Epithelial cell of esophagus (primary cell): ENCODE results near the gene CAMK2A.

ENCODE experiments used
- DNase-seq: peaks from one replicate; pipeline ENCODE4 v3.0.0; 2010; ENCODE audit warnings: low read depth
- H3K4me3 ChIP-seq: 2 replicates; pipeline ENCODE4 v1.5.1; 2011; ENCODE audit warnings: mild to moderate bottlenecking, low read length, control low read depth
- CTCF ChIP-seq: IDR thresholded peaks from 2 replicates; pipeline ENCODE4 v1.5.1; 2011; ENCODE audit warnings: low read depth, mild to moderate bottlenecking, low read length, control low read depth, inconsistent platforms; ENCODE audit not compliant: insufficient read depth; ENCODE audit errors: missing control alignments

The CAMK2A gene

DNA sequence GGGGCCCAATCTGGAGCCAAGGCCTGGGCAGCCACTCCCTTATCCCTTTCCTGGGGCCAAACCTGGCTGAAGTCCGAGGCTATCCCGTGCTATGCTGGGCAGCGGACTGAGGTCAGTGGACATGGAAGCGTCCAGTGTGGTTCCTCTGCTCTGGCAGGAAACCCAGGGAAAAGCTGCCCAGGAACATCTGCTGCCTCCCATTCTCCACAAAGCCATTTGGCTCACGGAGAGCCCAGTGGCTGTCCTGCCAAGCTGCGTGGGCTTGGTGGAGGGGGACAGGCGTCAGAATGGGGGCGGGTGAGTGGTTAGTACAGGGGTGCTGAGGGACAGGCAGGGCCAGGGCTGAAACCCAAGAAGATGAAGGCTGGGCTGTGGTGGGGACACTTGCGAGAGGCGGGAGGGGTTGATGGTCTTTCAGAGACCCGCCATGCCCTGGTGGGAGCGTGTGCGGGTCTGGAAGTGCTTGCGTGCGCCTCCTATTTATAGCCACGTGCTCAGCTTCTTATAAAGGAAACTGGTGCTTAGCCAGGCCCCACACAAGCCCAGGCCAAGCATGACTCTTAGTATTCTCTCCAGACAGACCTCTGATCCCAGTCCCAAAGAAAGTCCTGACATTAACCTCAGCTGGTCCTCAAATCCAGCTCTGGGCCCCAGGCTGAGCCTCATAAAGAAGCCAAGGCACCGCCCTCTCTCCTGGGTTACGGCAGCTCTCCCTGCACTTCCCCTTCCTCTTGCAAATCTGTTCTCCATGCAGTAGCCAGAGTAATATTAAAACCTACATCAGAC, 109.1 kb downstream of the CAMK2A start:
- H3K4me3 ChIP-seq: no peak overlapping the region
- no peak for TF ChIP-seq CTCF
- no peak for DNase-seq

DNA sequence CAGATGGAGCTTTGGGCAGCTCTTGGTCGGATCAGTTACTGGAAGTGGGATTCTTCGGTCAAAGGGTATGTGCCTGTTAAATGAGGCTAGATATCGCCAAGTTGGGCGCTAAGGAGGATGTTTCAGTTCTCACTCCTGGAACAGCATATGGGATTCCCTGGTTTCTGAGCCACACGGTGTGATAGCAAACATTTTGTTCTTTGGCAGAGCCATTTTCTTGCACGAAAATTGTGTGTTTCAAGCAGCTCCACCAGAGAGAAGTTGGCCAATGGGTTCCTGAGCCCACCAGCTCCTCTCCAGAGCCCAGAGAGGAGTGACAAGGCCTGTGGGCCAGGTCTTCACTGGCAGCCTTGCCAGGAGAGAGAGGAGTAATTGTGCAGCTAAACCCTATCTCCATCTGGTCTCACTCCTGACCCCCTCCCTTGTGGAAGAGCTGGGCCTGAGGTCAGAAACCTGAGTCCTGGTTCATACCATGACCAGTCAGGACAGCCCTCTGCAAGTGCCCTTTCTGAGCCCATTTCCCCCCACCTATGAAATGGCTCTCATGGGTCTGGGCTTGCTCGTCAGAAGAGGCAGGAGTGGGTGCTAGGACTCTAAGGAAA, 110.5 kb downstream of the CAMK2A start:
- TF ChIP-seq CTCF: no peak
- H3K4me3 ChIP-seq: no peak overlapping the region
- no peak for DNase-seq

DNA sequence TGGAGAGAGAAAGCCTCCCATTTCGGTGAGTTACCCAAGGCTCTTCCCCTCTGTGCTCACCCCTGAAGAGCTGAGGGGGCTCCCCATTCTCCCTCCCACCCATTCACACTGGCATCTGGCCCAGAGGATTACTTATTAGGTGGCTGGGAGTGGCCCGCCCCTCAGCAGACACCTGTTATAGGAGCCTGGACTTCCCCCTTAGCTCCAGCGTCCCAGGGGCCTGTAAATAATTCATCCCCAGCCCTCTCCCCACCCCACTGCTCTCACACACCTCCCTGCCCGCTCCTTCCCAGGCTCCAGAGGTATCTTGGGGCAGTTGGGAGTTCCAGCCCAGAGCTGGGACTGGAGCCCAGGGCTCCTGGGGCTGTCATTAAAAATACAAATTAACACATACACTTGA, 111.3 kb downstream of the CAMK2A start:
- no peak overlapping the region for H3K4me3 ChIP-seq
- TF ChIP-seq CTCF: no peak
- DNase-seq: no peak

DNA sequence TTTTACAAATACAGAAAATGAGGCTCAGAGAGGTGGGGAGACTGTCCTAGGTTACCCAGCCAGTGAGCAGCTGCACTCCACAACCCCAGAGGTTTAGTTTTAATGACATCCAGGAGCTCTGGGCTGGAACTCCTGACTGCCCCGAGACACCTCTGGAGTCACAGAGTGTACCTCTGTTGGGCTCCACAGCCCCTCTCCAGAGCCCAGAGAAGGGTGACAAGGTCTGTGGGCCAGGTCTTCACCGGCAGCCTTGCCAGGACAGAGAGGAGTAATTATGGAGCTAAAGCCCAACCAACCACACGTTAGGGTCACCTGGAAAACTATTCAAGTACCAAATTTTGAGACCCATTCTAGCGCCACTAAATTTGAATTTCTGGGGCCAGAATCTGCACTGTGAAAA, 111.9 kb downstream of the CAMK2A start:
- no peak overlapping the region for H3K4me3 ChIP-seq
- no peak for TF ChIP-seq CTCF
- no peak for DNase-seq

DNA sequence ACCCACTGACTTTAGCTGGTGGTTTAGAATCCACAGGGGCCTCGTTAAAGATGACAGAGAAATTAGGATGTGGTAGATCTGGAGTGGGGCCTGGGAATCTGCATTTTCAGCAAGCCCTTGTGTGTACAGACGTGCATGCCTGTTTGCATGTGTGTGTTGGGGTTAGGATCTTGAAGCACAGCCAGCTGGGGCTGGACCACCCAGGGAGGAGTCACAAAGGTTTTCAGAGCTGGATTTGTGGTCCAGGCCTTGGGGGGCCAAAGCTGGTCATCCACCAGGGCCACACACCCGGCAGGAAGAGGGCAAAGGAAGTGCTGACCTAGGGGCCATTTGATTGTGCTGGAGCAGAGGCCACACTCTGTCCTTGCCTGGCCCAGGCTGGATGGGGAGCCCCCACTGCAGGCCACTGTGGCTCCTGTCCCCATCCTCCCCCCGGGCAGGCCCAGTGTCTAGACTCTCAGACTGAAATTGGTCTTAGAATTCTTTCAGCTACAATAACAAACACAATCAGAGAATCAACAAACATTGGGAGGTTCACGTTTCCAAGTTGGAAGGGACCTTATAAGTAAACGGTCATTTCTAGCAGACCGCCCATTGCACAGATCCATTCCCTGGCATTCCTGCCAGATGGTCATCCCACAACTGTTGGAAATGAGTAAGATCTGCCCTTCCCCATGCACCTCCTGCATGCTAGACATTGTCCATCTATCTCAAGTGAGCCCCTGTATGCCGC, 112.7 kb downstream of the CAMK2A start:
- no peak for DNase-seq

DNA sequence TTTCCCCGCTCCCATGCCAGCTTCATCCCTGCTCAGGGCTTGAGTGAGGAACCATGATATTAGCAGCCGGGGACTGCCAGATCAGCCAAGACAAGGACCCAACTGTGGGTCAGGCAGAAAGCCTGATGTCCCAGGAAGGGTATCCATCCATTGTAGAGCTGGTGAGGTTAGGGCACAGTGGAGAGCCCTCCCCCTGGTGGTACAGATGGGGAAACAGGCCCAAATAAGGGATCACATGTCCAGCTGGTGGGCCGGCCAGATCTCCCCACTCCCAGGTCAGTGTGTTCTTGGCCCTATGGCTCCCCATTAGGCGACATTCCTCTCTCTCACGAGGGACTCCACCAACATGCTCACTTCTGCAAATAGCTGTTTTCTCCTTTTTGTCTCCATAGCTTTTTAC, 114.0 kb downstream of the CAMK2A start:
- TF ChIP-seq CTCF: peak; percentile 41
- peak; percentile 32 for DNase-seq
- H3K4me3 ChIP-seq: no peak overlapping the region

More for the DNA sequence above, 112.7 kb downstream of the CAMK2A start:
- no peak overlapping the region for H3K4me3 ChIP-seq
- TF ChIP-seq CTCF: no peak
